OCI-LY1 (cell line): ENCODE data around the gene MIA2.
"Not testable (repeated sequence)": the region's sequence is repeated elsewhere in the genome, so short reads cannot be mapped to it uniquely, and the experiment has no call there.

Source experiments
- H2AFZ ChIP-seq: fragments of 200-600 bp; sonication (generic), shearing (Covaris generic); 2 replicates; pipeline ENCODE4 v1.6.0; 2014; ENCODE audit warnings: antibody characterized with exemption, mild to moderate bottlenecking, low read length
- H3F3A ChIP-seq: fragments of 200-600 bp; sonication (generic), shearing (Covaris generic); 2 replicates; pipeline ENCODE4 v1.6.0; 2014; ENCODE audit warnings: mild to moderate bottlenecking, antibody characterized with exemption, low read length, moderate library complexity; ENCODE audit not compliant: insufficient read depth
- H3K27ac ChIP-seq: fragments of 200-600 bp; sonication (generic); 2 replicates; pipeline ENCODE4 v1.5.1; 2014; ENCODE audit warnings: low read length, mixed run types, mild to moderate bottlenecking, low read depth; ENCODE audit not compliant: poor library complexity, severe bottlenecking
- H3K27me3 ChIP-seq: fragments of 200-600 bp; sonication (generic); 2 replicates; pipeline ENCODE4 v1.6.0; 2014; ENCODE audit warnings: antibody characterized with exemption, mild to moderate bottlenecking, low read length, moderate library complexity; ENCODE audit not compliant: insufficient read depth
- H3K36me3 ChIP-seq: fragments of 200-600 bp; sonication (generic); 2 replicates; pipeline ENCODE4 v1.6.1; 2014; ENCODE audit warnings: mild to moderate bottlenecking, antibody characterized with exemption, low read length, moderate library complexity, mixed read lengths; ENCODE audit not compliant: insufficient read depth
- H3K4me1 ChIP-seq: fragments of 200-600 bp; sonication (generic); 2 replicates; pipeline ENCODE4 v1.5.1; 2014; ENCODE audit warnings: mild to moderate bottlenecking, low read length, moderate library complexity; ENCODE audit not compliant: insufficient read depth, severe bottlenecking
- H3K4me2 ChIP-seq: fragments of 200-600 bp; sonication (generic), shearing (Covaris generic); 2 replicates; pipeline ENCODE4 v1.6.1; 2014; ENCODE audit warnings: low read length
- H3K4me3 ChIP-seq: fragments of 200-600 bp; sonication (generic); 2 replicates; pipeline ENCODE4 v1.5.1; 2014; ENCODE audit warnings: low read length, low read depth, mild to moderate bottlenecking, mixed read lengths; ENCODE audit not compliant: poor library complexity, severe bottlenecking
- H3K79me2 ChIP-seq: fragments of 200-600 bp; shearing (Covaris generic); 2 replicates; pipeline ENCODE4 v1.6.1; 2016; ENCODE audit warnings: mixed run types, low read length, mixed read lengths; ENCODE audit not compliant: insufficient read depth
- H3K9ac ChIP-seq: fragments of 200-600 bp; sonication (generic), shearing (Covaris generic); 2 replicates; pipeline ENCODE4 v1.6.1; 2014; ENCODE audit warnings: mild to moderate bottlenecking, low read length, mixed read lengths
- H3K9me2 ChIP-seq: fragments of 200-600 bp; sonication (generic), shearing (Covaris generic); 2 replicates; pipeline ENCODE4 v1.6.1; 2014; ENCODE audit warnings: low read depth, mild to moderate bottlenecking, low read length, mixed read lengths
- H3K9me3 ChIP-seq: fragments of 200-600 bp; shearing (Covaris generic); 2 replicates; pipeline ENCODE4 v1.6.1; 2014; ENCODE audit warnings: low read length, mixed read lengths
- H4K20me1 ChIP-seq: fragments of 200-600 bp; sonication (generic), shearing (Covaris generic); 2 replicates; pipeline ENCODE4 v1.6.0; 2016; ENCODE audit warnings: mild to moderate bottlenecking, low read length; ENCODE audit not compliant: insufficient read depth
- CTCF ChIP-seq: fragments of 200-600 bp; sonication (generic), shearing (Covaris generic); IDR thresholded peaks from 2 replicates; pipeline ENCODE4 v1.5.1; 2017; ENCODE audit warnings: mild to moderate bottlenecking, antibody characterized with exemption, low read length, moderate library complexity, mixed read lengths
- EZH2 ChIP-seq: fragments of 200-600 bp; sonication (generic), shearing (Covaris generic); IDR thresholded peaks from 2 replicates; pipeline ENCODE4 v1.8.0; 2017; ENCODE audit warnings: borderline replicate concordance, mixed run types, mild to moderate bottlenecking, antibody characterized with exemption, low read length, moderate library complexity, mixed read lengths

MIA2 gene

GRCh38 chr14:39350866-39351265 lies 117.2 kb downstream of the MIA2 start:
- Histone ChIP-seq H3F3A (no peaks in the 10 kb centered on the region), H3K36me3 (peaks cover 27% of the 10 kb centered on the region), H3K27me3 (no peaks in the 10 kb centered on the region), H3K9ac (no peak overlapping the region), H3K9me3 (0 out of 2 replicates have a peak, but pooled peaks cover 3% of the 10 kb centered on the region), H4K20me1 (no peaks in the 10 kb centered on the region), H3K9me2 (no peaks in the 10 kb centered on the region), H3K4me2 (no peak overlapping the region), H3K27ac (no peak overlapping the region), H3K79me2 (no peaks in the 10 kb centered on the region), H2AFZ (no peak overlapping the region), H3K4me3 (no peak overlapping the region), H3K4me1 (no peaks in the 10 kb centered on the region)
- TF ChIP-seq EZH2, result no peak
- TF ChIP-seq CTCF, result no peak

DNA sequence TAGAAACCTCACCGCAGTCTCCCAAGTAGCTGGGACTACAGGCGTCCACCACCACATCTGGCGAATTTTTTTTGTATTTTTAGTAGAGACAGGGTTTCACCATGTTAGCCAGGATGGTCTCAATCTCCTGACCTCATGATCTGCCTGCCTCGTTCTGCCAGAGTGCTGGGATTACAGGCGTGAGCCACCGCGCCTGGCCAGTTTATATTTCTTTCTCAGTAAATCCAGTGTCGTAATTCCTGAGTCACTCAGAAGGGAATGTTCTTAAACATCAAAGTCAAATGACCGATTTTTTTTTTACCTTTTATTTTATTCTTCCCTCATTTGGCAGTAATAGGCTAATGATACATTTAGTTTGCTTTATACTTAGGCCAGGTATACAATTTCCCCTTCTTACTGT lies 118.0 kb downstream of the MIA2 start:
- no peaks in the 10 kb centered on the region for H4K20me1 ChIP-seq
- H3K4me3 ChIP-seq, result no peak overlapping the region
- no peaks in the 10 kb centered on the region for H3K27me3 ChIP-seq
- H2AFZ ChIP-seq, result no peak overlapping the region
- no peak overlapping the region for H3K9ac ChIP-seq
- no peak overlapping the region for H3K27ac ChIP-seq
- H3K36me3 ChIP-seq, result peaks cover 22% of the 10 kb centered on the region
- no peak overlapping the region for H3K4me2 ChIP-seq
- no peaks in the 10 kb centered on the region for H3K79me2 ChIP-seq
- no peak for TF ChIP-seq EZH2
- TF ChIP-seq CTCF, result no peak
- H3F3A ChIP-seq, result no peaks in the 10 kb centered on the region
- H3K9me3 ChIP-seq, result 0 out of 2 replicates have a peak, but pooled peaks cover 3% of the 10 kb centered on the region
- H3K9me2 ChIP-seq, result no peaks in the 10 kb centered on the region
- no peaks in the 10 kb centered on the region for H3K4me1 ChIP-seq

DNA sequence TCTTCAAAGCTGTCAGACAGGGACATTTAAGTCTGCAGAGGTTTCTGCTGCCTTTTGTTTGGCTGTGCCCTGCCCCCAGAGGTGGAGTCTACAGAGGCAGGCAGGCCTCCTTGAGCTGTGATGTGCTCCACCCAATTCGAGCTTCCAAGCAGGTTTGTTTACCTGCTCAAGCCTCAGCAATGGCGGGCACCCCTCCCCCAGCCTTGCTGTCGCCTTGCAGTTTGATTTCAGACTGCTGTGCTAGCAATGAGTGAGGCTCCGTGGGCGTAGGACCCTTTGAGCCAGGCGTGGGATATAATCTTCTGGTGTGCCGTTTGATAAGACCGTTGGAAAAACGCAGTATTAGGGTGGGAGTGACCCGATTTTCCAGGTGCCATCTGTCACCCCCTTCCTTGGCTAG lies 125.4 kb downstream of the MIA2 start:
- not testable (repeated sequence) for H3F3A ChIP-seq, H4K20me1 ChIP-seq, H3K36me3 ChIP-seq, H2AFZ ChIP-seq, H3K4me2 ChIP-seq, H3K9me2 ChIP-seq, H3K27ac ChIP-seq, H3K9me3 ChIP-seq, H3K4me3 ChIP-seq, H3K4me1 ChIP-seq, H3K79me2 ChIP-seq, H3K27me3 ChIP-seq, H3K9ac ChIP-seq

GRCh38 chr14:39360316-39360715 lies 126.6 kb downstream of the MIA2 start:
- TF ChIP-seq CTCF, result no peak
- TF ChIP-seq EZH2, result no peak
- Histone ChIP-seq H3F3A (no peaks in the 10 kb centered on the region), H3K4me3 (no peak overlapping the region), H3K4me2 (no peak overlapping the region), H3K4me1 (no peaks in the 10 kb centered on the region), H3K27me3 (no peaks in the 10 kb centered on the region), H3K27ac (no peak overlapping the region), H3K9me3 (no peaks in the 10 kb centered on the region), H3K9me2 (no peaks in the 10 kb centered on the region), H3K9ac (no peak overlapping the region), H3K36me3 (0 out of 2 replicates have a peak, but pooled peaks cover 4% of the 10 kb centered on the region), H3K79me2 (no peaks in the 10 kb centered on the region), H4K20me1 (no peaks in the 10 kb centered on the region), H2AFZ (no peak overlapping the region)

DNA sequence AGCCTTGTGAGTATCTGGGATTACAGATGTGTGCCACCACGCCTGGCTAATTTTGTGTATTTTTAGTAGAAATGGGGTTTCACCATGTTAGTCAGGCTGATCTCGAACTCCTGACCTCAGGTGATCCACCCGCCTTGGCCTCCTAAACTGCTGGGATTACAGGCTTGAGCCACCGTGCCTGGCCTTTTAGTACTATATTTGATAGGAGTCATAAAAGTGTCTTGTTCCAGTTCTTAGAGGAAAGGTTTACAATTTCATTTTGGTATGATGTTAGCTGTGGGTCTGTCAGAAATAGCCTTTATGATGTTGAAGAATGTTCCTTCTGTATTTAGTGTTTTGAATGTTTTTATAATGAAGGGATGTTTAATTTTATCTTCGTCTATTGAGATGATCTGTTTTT lies 127.8 kb downstream of the MIA2 start:
- not testable (repeated sequence) for H4K20me1 ChIP-seq, H3K9ac ChIP-seq, H3K79me2 ChIP-seq, H3K36me3 ChIP-seq, H3F3A ChIP-seq, H3K27me3 ChIP-seq, H3K4me3 ChIP-seq, H3K4me1 ChIP-seq, H3K9me3 ChIP-seq, H3K4me2 ChIP-seq, H2AFZ ChIP-seq, H3K27ac ChIP-seq, H3K9me2 ChIP-seq
